ENCODE results near the gene LIPC.

GRCh38 chr15:58512522-58512921 lies 80.7 kb downstream of the LIPC start:
- TF ChIP-seq CTCF (IDR thresholded peaks at IDR 0.05; ENCODE audit: borderline replicate concordance, extremely low read depth, low read length, poor library complexity, severe bottlenecking) (no peak), EZH2 (IDR thresholded peaks at IDR 0.05; ENCODE audit: borderline replicate concordance, low read depth, low read length, severe bottlenecking) (no peak)

All from DND-41 (cell line).